ENCODE results near the gene CCL14.

The CCL14 gene

GRCh38 chr17:35991075-35991474, 4.5 kb upstream of the CCL14 start:
- H3K27ac ChIP-seq (ENCODE audit: low read length) = no peak overlapping the region
- no peaks in the 10 kb centered on the region for H3K79me2 ChIP-seq (ENCODE audit: low read length)
- peaks cover 73% of the 10 kb centered on the region for H3K27me3 ChIP-seq (ENCODE audit: low read depth, low read length)
- no peak for TF ChIP-seq EZH2phosphoT487 (IDR thresholded peaks at IDR 0.05; ENCODE audit: low read depth)
- TF ChIP-seq, protein P1, sequence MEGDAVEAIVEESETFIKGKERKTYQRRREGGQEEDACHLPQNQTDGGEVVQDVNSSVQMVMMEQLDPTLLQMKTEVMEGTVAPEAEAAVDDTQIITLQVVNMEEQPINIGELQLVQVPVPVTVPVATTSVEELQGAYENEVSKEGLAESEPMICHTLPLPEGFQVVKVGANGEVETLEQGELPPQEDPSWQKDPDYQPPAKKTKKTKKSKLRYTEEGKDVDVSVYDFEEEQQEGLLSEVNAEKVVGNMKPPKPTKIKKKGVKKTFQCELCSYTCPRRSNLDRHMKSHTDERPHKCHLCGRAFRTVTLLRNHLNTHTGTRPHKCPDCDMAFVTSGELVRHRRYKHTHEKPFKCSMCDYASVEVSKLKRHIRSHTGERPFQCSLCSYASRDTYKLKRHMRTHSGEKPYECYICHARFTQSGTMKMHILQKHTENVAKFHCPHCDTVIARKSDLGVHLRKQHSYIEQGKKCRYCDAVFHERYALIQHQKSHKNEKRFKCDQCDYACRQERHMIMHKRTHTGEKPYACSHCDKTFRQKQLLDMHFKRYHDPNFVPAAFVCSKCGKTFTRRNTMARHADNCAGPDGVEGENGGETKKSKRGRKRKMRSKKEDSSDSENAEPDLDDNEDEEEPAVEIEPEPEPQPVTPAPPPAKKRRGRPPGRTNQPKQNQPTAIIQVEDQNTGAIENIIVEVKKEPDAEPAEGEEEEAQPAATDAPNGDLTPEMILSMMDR (IDR thresholded peaks at IDR 0.05; ENCODE audit: low read depth, low read length) = no peak
- H3K36me3 ChIP-seq (replicated peaks; ENCODE audit: low read depth, low read length) = no peaks in the 10 kb centered on the region
- H3K9me3 ChIP-seq (ENCODE audit: insufficient read depth, low read length) = peaks cover 8% of the 10 kb centered on the region; the same call in 1 of the 2 replicates
- no peak overlapping the region for H2AFZ ChIP-seq (ENCODE audit: low read depth, low read length)
- no peaks in the 10 kb centered on the region for H4K20me1 ChIP-seq (ENCODE audit: insufficient read depth, low read length)
- H3K9ac ChIP-seq (ENCODE audit: low read length) = no peak overlapping the region
- H3K4me1 ChIP-seq (ENCODE audit: low read length) = peaks cover 16% of the 10 kb centered on the region
- H3K4me3 ChIP-seq (ENCODE audit: low read length) = no peak overlapping the region
- H3K4me2 ChIP-seq (ENCODE audit: low read length) = no peak overlapping the region

- H3K9ac ChIP-seq (ENCODE audit: low read length) = no peak overlapping the region
- no peaks in the 10 kb centered on the region for H3K4me1 ChIP-seq (ENCODE audit: low read length)
- no peak overlapping the region for H3K4me2 ChIP-seq (ENCODE audit: low read length)
- no peaks in the 10 kb centered on the region for H3K36me3 ChIP-seq (replicated peaks; ENCODE audit: low read depth, low read length)
- peaks cover 8% of the 10 kb centered on the region; the same call in 1 of the 2 replicates for H3K9me3 ChIP-seq (ENCODE audit: insufficient read depth, low read length)
- no peak overlapping the region for H3K27ac ChIP-seq (ENCODE audit: low read length)
- peaks cover 69% of the 10 kb centered on the region for H3K27me3 ChIP-seq (ENCODE audit: low read depth, low read length)
- TF ChIP-seq, protein P1 (IDR thresholded peaks at IDR 0.05; ENCODE audit: low read depth, low read length) = no peak
- TF ChIP-seq EZH2phosphoT487 (IDR thresholded peaks at IDR 0.05; ENCODE audit: low read depth) = no peak
- no peaks in the 10 kb centered on the region for H3K79me2 ChIP-seq (ENCODE audit: low read length)
- H4K20me1 ChIP-seq (ENCODE audit: insufficient read depth, low read length) = no peaks in the 10 kb centered on the region
- H3K4me3 ChIP-seq (ENCODE audit: low read length) = no peak overlapping the region
- H2AFZ ChIP-seq (ENCODE audit: low read depth, low read length) = no peak overlapping the region
These were observed 1.6 kb upstream of the CCL14 start for GRCh38 chr17:35988164-35988563.

DNA sequence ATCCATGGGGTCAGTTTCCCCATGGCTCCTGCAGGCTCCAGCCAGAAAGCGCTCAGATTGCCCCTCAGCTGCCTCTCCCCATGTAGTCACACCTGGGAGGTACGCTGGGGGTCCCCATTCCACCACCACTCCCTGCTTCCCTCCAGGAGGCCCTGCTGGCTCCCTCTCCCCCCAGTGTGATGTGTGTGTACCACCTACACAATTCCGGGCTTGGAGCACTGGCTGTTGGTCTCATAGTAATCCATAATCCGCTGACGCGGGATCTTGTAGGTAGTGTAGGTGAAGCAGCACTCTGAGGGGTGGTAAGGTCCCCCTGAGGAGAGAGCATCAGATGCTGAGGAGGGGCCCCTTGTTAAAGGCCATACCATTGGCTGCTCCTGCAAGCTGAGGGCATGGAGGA, 2.4 kb downstream of the CCL14 start:
- no peaks in the 10 kb centered on the region for H3K36me3 ChIP-seq (replicated peaks; ENCODE audit: low read depth, low read length)
- peaks cover 7% of the 10 kb centered on the region; the same call in 1 of the 2 replicates for H3K9me3 ChIP-seq (ENCODE audit: insufficient read depth, low read length)
- H3K27me3 ChIP-seq (ENCODE audit: low read depth, low read length) = peaks cover 73% of the 10 kb centered on the region
- H3K27ac ChIP-seq (ENCODE audit: low read length) = no peak overlapping the region
- H4K20me1 ChIP-seq (ENCODE audit: insufficient read depth, low read length) = no peaks in the 10 kb centered on the region
- H2AFZ ChIP-seq (ENCODE audit: low read depth, low read length) = no peak overlapping the region
- no peak overlapping the region for H3K4me3 ChIP-seq (ENCODE audit: low read length)
- H3K4me2 ChIP-seq (ENCODE audit: low read length) = no peak overlapping the region
- TF ChIP-seq, protein P1 (IDR thresholded peaks at IDR 0.05; ENCODE audit: low read depth, low read length) = no peak
- TF ChIP-seq EZH2phosphoT487 (IDR thresholded peaks at IDR 0.05; ENCODE audit: low read depth) = no peak
- no peaks in the 10 kb centered on the region for H3K4me1 ChIP-seq (ENCODE audit: low read length)
- no peaks in the 10 kb centered on the region for H3K79me2 ChIP-seq (ENCODE audit: low read length)
- no peak overlapping the region for H3K9ac ChIP-seq (ENCODE audit: low read length)

DNA sequence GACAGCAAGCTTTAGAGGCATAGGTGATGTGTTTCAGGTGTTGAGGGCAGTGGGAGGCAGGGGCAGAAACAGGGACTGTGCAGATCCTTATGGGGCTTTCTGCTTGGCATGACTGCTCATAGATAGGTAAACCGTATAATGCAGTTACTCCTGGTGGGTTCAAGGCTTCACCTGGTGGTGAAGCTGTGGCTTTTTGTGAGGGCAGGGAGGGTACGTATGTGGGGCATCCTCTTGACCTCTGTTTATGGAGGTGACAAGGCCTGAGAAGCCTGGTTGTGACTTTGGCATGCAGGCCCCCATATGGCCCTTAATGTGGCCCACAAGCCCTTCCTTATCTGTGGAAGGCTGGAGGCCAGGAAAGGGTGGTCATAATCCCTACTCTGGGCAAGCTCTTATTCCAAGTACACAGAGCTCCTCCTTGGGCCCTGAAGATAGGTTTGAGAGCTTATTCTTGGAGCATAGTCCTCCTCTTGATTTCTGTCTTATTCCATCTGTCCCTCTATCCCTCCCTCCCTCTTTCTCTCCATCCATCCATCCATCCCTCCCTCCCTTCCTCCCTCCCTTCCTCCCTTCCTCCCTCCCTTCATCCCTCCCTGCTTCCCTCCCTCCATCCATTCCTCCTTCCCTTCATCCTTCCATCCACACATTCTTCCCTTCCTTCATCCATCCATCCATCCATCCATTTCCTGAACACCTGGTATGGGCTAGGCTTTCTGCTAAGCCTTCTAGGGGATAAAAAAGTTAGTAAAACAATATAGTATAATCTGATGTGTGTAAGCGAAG, 3.9 kb downstream of the CCL14 start:
- Histone ChIP-seq H3K9ac (ENCODE audit: low read length) (no peak overlapping the region), H3K4me2 (ENCODE audit: low read length) (no peak overlapping the region), H3K4me3 (ENCODE audit: low read length) (no peak overlapping the region), H3K9me3 (ENCODE audit: insufficient read depth, low read length) (no peaks in the 10 kb centered on the region), H2AFZ (ENCODE audit: low read depth, low read length) (no peak overlapping the region), H4K20me1 (ENCODE audit: insufficient read depth, low read length) (no peaks in the 10 kb centered on the region), H3K4me1 (ENCODE audit: low read length) (peaks cover 8% of the 10 kb centered on the region), H3K79me2 (ENCODE audit: low read length) (no peaks in the 10 kb centered on the region), H3K27me3 (ENCODE audit: low read depth, low read length) (peaks cover 69% of the 10 kb centered on the region), H3K36me3 (replicated peaks; ENCODE audit: low read depth, low read length) (no peaks in the 10 kb centered on the region), H3K27ac (ENCODE audit: low read length) (no peak overlapping the region)
- TF ChIP-seq EZH2phosphoT487 (IDR thresholded peaks at IDR 0.05; ENCODE audit: low read depth) = no peak
- TF ChIP-seq, protein P1 (IDR thresholded peaks at IDR 0.05; ENCODE audit: low read depth, low read length) = no peak

All from OCI-LY3 (cell line).